A549 (cell line): ENCODE results near the gene LHCGR.

Experiments used
- EP300 ChIP-seq, 2 experiments: fragments of >200 bp; sonication (Bioruptor Twin); formaldehyde crosslinking; IDR thresholded peaks; 2 replicates in 1 of 2; 3 replicates in 1 of 2; pipeline ENCODE4 v1.6.1; 2016 to 2017
- KDM5A ChIP-seq: fragments of 200-600 bp; sonication (generic); IDR thresholded peaks from 2 replicates; pipeline ENCODE4 v1.6.1; 2016; ENCODE audit warnings: antibody characterized with exemption, mild to moderate bottlenecking
- POLR2A ChIP-seq: IDR thresholded peaks from 2 replicates; pipeline ENCODE4 v1.6.1; 2012; ENCODE audit warnings: mild to moderate bottlenecking, low read length
- TF ChIP-seq, protein P1 (sequence below): fragments of >200 bp; sonication (Bioruptor Twin); formaldehyde crosslinking; IDR thresholded peaks from 3 replicates; pipeline ENCODE4 v1.5.1; 2016

DNA sequence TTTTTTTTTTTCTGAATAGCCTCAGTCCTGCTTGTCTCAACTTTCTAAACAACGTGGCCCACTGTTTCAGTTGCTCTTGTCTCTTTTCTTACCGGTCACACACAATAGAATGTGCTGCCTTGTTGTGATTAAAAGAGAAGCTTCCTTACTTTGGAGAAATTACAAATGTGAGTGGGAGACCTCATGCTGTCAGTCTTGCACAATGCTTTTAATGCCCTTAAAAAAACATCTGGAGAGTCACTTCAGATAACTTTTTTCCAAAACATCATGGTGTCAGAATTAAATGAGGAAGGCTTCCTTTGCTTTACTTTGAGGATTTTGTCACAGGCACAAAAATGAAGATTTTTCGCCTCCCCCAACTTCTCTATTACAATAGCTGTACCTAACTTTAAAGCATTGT is 37.7 kb downstream of the LHCGR start:
- TF ChIP-seq, protein P1, sequence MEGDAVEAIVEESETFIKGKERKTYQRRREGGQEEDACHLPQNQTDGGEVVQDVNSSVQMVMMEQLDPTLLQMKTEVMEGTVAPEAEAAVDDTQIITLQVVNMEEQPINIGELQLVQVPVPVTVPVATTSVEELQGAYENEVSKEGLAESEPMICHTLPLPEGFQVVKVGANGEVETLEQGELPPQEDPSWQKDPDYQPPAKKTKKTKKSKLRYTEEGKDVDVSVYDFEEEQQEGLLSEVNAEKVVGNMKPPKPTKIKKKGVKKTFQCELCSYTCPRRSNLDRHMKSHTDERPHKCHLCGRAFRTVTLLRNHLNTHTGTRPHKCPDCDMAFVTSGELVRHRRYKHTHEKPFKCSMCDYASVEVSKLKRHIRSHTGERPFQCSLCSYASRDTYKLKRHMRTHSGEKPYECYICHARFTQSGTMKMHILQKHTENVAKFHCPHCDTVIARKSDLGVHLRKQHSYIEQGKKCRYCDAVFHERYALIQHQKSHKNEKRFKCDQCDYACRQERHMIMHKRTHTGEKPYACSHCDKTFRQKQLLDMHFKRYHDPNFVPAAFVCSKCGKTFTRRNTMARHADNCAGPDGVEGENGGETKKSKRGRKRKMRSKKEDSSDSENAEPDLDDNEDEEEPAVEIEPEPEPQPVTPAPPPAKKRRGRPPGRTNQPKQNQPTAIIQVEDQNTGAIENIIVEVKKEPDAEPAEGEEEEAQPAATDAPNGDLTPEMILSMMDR, result no peak
- no peak for TF ChIP-seq POLR2A
- TF ChIP-seq EP300 (IDR thresholded peaks at IDR 0.05), result no peak
- TF ChIP-seq KDM5A, result no peak
